HG02870 (cell line): ENCODE results near the gene CNGA4.
"Not testable (repeated sequence)": the region's sequence is repeated elsewhere in the genome, so short reads cannot be mapped to it uniquely, and the experiment has no call there.

Experiments
- ATAC-seq: cut with Tn5 transposase; IDR thresholded peaks from one replicate; pipeline ENCODE4 v1.9.1; 2021; ENCODE audit warnings: mild to moderate bottlenecking, moderate library complexity; ENCODE audit not compliant: unreplicated experiment

CNGA4 gene

DNA sequence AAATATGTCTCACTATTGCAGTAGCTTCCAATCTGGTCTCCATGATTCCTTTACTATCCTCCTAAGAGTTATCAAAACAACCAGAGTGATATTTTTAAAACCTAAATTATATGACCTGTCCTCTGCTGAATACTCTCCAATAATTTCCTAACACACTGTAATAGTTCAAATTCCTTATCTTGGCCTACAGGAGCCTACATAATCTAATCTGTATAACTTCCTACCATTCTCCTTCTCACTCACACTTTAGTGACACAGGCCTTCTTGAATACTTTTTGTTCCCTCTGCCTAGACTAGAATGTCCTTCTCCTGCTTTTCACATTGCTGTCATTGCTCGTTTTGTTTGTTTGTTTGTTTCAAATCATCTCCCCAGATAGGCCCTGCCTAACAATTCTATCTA is 13.9 kb upstream of the CNGA4 start:
- ATAC-seq, result no peak

DNA sequence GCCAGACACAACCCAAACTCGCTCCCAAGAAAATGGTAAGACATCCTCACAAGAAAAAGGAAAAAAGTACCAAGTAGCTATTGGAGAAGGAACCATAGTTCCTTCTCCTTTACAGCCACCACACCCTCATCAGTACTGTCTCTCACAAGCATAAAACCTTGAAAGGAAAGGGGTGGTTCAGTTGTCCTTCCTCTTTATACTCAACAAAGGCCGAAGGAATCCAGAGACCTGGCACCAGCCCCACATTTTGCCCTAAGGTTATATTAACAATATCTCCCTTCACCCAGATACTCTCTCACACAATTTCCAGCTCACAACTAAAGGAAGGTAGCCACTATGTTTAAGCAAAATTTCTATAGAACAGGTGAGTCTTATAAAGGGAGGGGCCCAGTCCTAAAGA is 13.0 kb upstream of the CNGA4 start:
- ATAC-seq, result no peak

DNA sequence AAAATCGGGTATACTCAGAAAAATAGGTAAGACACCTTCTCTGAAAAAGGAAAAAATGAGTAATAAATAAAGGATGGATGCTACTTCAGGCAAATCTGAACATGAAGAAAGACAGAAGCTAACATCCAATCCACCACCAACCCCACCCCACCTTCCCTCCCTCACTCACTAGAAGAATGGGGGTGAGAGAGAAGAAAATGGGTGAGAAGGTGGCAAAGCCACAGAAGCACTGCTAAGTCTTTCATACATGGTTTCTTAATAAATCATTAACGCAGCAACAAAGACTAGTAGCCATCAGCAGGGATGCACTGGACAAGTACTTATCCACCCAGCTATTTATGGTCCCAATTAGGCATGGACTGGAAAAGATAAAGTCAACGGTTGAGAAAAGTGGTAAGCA is 10.4 kb upstream of the CNGA4 start:
- no peak for ATAC-seq

DNA sequence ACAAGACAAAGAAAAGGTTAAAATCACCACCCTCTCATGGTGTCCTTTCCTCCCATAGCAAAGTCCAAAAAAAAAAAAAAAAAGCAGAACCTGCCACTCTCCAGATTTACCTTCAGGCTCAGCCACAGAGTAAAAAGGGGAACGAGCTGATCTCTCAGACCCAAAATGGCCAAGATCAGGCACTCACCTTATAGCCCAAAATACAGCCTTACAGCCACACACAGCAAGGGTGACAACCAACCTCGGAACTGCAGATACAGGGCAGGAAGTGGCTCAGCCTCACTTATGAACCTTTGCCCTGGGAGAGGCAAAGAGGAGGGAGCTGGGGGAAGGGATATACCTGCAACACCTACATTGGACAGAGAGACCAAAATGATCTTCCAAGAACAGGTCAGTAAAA is 9.0 kb upstream of the CNGA4 start:
- no peak for ATAC-seq

DNA sequence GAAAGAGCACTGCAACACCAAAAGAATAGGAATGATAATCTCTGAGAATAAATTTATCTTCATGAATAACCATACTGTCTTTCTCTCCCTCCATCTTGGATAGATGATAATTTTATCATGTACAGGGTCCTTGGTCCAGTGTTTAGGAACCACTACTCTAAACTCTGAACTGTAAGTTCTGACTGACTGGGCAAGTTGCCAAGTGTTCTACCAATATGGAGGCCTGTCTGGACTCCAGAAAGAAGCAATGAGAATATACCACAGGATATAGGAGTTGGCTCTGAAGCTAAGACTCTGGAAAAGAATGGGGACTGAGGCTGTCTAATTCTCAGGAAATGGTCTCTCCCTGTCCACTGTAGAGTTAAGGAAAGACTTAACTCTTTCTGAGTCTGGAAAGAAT is 6.0 kb upstream of the CNGA4 start:
- ATAC-seq, result no peak

DNA sequence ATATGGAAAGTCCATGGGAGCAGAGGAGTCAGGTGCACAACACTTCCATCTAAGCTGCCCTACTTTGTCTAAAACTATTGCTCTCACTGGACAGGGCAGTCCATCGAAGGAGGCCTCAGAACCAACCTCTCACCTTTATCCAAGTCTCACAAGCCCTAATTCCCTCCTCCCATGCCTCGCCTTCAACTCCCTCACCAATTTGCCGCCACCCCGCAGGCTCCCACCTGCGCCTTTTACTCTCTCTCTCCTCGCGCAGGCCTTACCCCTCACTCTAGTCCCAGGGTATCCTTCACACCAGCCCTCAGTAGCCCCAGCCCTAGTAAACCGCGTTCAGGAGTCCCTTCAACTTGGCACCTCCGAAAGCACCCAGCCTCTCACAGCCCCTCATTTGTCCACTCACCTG is 4.9 kb upstream of the CNGA4 start:
- ATAC-seq, result no peak

GRCh38 chr11:6234387-6235107 is 4.3 kb upstream of the CNGA4 start, which contains the start of gene FHIP1B:
TSS of gene FHIP1B (minus strand) at chr11:6234636. CDS start at chr11:6224516, 10,120 bp downstream.
- peak; percentile 93 for ATAC-seq

DNA sequence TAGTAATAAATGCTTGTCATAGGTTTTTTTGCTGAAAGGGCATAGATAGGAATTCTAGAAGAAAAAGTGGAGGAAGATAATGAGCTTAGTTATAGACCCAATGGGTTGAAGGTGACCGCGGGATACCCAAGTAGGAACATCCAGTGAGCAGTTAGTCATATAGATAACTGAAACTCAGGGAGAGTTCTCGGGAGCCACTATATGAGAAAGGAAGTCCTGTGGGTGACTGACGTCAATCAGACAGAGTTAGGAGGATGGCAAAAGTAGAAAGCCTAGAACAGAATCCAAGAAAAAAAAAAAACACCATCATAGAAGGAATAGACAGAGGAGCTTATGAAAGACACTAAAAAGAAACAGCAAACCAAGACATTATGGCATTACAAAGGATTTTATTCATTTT is 1.6 kb upstream of the CNGA4 start:
- no peak for ATAC-seq

DNA sequence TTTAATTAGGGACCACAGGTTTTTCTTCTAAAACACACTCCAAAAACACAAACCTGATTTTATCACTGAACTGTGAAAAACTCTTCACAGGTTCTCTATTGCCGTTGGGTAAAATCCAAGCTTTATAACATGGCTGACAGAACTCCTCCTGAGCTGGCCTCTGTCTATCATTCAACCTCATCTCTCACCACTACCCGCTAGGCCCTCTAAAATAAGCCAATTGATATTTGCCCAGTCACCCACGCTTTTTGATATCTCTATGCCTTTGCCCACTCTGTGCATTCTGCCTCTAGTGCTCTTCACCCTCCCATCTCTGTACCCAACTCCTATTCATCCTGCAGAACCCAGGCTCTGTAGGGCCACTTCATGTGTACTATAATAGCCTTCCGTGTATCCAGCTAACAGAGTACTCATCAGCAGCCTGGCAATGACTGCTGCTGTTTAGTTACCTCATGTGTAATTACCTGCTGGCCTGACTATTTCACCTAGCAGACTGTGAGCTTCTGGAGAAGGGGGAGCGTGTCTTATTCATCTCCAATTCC is 1.1 kb upstream of the CNGA4 start:
- no peak for ATAC-seq

DNA sequence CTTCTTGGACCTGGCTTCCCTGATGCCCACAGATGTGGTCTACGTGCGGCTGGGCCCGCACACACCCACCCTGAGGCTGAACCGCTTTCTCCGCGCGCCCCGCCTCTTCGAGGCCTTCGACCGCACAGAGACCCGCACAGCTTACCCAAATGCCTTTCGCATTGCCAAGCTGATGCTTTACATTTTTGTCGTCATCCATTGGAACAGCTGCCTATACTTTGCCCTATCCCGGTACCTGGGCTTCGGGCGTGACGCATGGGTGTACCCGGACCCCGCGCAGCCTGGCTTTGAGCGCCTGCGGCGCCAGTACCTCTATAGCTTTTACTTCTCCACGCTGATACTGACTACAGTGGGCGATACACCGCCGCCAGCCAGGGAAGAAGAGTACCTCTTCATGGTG is 1.2 kb downstream of the CNGA4 start:
- no peak for ATAC-seq

GRCh38 chr11:6240781-6241180 is 1.9 kb downstream of the CNGA4 start:
- ATAC-seq, result no peak

- ATAC-seq, result no peak
Measured at GRCh38 chr11:6241316-6241715, 2.4 kb downstream of the CNGA4 start.

GRCh38 chr11:6245536-6245935 is 6.6 kb downstream of the CNGA4 start:
- ATAC-seq, result no peak

DNA sequence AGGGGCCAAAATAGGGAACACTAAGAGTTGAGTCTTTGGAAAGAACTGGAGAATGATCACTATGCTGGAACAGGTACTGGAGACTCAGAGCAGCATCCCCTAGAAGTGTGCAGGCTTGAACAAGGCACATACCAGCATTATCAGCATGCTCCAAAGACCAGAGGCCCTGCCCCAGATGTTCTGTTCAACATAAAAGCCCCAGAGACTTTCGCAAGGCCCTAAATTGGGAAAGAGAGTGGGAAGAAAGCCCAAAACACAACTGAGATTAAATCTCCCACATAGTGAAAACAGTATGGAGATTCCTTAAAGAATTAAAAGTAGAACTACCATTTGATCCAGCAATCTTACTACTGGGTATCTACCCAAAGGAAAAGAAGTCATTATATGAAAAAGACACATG is 9.4 kb downstream of the CNGA4 start:
- no peak for ATAC-seq

DNA sequence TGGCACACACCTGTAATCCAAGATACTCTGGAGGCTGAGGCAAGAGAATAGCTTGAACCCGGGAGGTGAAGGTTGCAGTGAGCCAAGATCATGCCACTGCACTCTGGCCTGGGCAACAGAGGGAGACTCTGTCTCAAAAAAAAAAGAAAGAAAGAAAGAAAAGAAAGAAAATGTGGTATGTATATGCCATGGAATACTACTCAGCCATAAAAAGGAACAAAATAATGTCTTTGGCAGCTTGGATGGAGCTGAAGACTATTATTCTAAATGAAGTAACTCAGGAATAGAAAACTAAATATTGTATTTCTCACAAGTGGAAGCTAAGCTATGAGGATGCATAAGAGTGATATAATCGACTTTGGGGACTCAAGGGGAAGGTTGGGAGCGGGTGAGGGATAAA is 10.0 kb downstream of the CNGA4 start:
- not testable (repeated sequence) for ATAC-seq

- no peak for ATAC-seq
Measured at GRCh38 chr11:6249770-6250555, 11.1 kb downstream of the CNGA4 start.

DNA sequence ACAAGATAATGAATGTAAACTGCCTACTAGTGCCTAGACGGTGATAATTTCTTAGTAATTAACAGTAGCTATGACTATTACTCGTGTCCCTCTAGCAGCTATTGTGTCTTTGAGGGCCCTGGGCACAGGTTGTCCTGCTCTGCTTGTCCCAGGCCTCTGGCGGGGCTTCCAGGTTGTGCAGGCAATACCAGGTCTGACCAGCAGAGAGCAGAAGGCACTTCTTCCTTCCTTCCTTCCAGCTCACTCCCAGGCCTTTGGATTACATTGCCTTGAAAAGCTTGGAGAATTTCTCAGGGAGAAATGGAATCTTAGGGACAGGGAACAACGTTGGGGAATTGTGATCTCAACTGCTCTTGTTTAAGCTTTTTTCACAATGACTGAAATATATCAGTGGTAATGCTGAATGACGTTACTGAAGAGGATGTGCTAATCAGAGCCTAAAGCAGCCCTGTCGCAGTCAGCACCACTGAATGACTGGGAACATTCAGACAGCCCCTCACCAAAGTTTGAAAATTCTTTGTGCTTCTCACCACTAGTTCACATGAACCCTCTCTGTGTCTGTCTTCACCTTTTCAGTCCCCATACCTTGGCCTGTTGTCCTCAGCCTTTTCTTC is 12.3 kb downstream of the CNGA4 start:
- ATAC-seq, result peak; percentile 65

- no peak for ATAC-seq
Measured at GRCh38 chr11:6251990-6252473, 13.1 kb downstream of the CNGA4 start.

DNA sequence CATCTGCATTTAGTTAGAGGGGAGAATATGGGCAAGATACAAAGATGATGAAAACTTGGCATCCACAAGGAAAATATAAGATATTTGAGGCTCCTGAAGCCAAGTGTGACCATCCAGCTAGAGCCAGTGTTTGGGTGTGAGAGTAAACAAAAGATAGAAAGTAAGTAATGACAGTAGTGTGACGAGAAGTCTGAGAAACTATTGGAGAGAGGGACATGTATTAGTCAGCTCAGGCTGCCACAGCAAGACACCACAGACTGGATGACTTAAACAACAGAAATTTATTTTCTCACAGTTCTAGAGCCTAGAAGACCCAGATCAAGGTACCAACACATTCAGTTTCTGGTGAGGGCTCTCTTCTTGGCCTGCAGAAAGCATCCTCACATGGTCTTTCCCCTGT is 14.3 kb downstream of the CNGA4 start:
- peak; percentile 84 for ATAC-seq

DNA sequence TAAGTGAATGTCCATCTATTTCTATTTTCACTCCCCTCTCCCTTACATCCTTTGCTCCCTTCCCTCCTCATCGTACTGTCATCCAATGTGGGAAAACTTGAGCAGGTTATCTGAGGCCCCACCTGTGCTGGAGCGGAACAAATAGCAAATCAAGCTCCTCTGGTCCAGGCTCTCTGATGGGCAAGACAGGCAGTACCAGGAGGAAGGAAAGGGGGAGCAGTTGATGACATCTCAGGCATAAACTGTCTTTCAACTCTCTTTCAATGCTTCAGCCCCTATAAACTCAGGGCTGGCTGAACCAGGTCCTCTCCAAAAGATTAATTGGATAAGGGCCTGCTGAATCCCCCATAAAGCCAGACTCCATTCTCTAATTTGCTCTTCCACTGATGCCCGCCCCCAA is 19.3 kb downstream of the CNGA4 start:
- ATAC-seq, result no peak

GRCh38 chr11:6258571-6259081 is 19.7 kb downstream of the CNGA4 start:
- ATAC-seq, result no peak
